Adrenal gland (tissue), 5 donors: Measurements from ENCODE around the gene CRY1.

Experiments
- POLR2A ChIP-seq, 2 donors: fragments of 450-650 bp; IDR thresholded peaks; one replicate each; pipeline ENCODE4 v1.6.1; 2017; ENCODE audit warnings: antibody characterized with exemption in 2 of 2, mild to moderate bottlenecking in 2 of 2, moderate library complexity in 1 of 2
- TF ChIP-seq, protein P1 (sequence below), 6 experiments: fragments of 450-650 bp in 4 of 6; fragments of 200-600 bp in 2 of 6; sonication (generic) in 1 of 6; IDR thresholded peaks; 1 replicate in 5 of 6; 2 replicates in 1 of 6; pipeline versions ENCODE4 v1.5.1 to v1.8.0; 2016 to 2021; ENCODE audit warnings: antibody characterized with exemption in 6 of 6, mild to moderate bottlenecking in 2 of 6, moderate library complexity in 1 of 6
- donor health status: DM: no; HTN: no; CAD: no.

- TF ChIP-seq, protein P1, sequence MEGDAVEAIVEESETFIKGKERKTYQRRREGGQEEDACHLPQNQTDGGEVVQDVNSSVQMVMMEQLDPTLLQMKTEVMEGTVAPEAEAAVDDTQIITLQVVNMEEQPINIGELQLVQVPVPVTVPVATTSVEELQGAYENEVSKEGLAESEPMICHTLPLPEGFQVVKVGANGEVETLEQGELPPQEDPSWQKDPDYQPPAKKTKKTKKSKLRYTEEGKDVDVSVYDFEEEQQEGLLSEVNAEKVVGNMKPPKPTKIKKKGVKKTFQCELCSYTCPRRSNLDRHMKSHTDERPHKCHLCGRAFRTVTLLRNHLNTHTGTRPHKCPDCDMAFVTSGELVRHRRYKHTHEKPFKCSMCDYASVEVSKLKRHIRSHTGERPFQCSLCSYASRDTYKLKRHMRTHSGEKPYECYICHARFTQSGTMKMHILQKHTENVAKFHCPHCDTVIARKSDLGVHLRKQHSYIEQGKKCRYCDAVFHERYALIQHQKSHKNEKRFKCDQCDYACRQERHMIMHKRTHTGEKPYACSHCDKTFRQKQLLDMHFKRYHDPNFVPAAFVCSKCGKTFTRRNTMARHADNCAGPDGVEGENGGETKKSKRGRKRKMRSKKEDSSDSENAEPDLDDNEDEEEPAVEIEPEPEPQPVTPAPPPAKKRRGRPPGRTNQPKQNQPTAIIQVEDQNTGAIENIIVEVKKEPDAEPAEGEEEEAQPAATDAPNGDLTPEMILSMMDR (IDR thresholded peaks at IDR 0.05), result no peak
- no peak for TF ChIP-seq POLR2A (IDR thresholded peaks at IDR 0.05)
These were observed 80.5 kb downstream of the CRY1 start for GRCh38 chr12:107012736-107013425.
